ENCODE measurements around the gene ANKRA2. TPM values are rescaled to one million over a fixed set of nuclear protein-coding genes. Genes with fewer than 3 reads are reported as not detected.
A peak's percentile ranks its signal among the peaks of the same experiment; 100 is the strongest.

ANKRA2 gene
- total and polyA plus RNA-seq, 4 donors, result 12.6 to 60.6 (median 21.5) TPM

DNA sequence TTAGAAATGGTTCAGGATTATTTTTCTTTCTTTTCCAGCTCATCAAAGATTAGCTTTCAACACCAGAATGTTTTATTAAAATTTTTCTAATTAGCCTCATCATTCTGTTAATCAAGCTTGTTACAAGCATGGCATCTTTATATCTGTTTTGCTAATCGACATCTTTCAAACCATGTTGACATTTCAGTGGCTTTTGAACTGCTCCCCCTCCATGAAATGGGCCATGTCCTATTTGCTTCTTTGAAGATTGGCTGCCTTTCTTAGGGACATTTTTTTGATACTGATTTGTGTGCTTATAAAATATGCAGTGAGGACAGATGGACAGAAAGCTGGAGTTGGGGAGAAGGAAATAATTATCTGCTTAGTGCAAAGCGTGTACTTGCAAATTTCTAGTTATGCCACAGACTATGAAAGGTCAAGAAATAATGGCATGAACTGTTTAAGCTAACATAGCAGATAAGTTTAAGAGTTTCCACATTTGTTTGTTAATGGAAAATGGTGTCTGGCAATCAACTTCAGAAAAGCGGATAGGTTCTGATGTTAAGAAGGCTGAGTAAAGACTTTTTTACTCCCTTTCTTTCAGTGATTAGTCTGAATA is 39.7 kb downstream of the ANKRA2 start:
- Histone ChIP-seq H3K4me3 (no peak overlapping the region), H3K27ac (ENCODE audit: low read depth in 1 of 2, low read length in 1 of 2) (no peak overlapping the region), H3K36me3 (ENCODE audit: control insufficient read depth in 4 of 4, insufficient read depth in 4 of 4, low read length in 4 of 4) (no peaks in the 10 kb centered on the region), H3K4me1 (ENCODE audit: control insufficient read depth in 5 of 5, insufficient read depth in 5 of 5, low read length in 5 of 5) (peaks cover 0 to 34% (median 4%) of the 10 kb centered on the region in 5 donors), H3K9ac (ENCODE audit: insufficient read depth in 1 of 2, low read length in 2 of 2) (no peak overlapping the region), H3K9me3 (ENCODE audit: control insufficient read depth in 4 of 4, insufficient read depth in 3 of 4, low read length in 3 of 4) (no peaks in the 10 kb centered on the region), H3K27me3 (ENCODE audit: control insufficient read depth in 3 of 3, insufficient read depth in 3 of 3, low read length in 2 of 3) (no peaks in the 10 kb centered on the region)
- peak in 2 of 3 donors; percentile 86 to 92 for DNase-seq
- ATAC-seq (ENCODE audit: insufficient read depth, low FRiP score), result no peak
- 75 to 84% methylated on average over 3 of the region's 3 CpGs for WGBS, 2 donors
- TF ChIP-seq, protein P1, sequence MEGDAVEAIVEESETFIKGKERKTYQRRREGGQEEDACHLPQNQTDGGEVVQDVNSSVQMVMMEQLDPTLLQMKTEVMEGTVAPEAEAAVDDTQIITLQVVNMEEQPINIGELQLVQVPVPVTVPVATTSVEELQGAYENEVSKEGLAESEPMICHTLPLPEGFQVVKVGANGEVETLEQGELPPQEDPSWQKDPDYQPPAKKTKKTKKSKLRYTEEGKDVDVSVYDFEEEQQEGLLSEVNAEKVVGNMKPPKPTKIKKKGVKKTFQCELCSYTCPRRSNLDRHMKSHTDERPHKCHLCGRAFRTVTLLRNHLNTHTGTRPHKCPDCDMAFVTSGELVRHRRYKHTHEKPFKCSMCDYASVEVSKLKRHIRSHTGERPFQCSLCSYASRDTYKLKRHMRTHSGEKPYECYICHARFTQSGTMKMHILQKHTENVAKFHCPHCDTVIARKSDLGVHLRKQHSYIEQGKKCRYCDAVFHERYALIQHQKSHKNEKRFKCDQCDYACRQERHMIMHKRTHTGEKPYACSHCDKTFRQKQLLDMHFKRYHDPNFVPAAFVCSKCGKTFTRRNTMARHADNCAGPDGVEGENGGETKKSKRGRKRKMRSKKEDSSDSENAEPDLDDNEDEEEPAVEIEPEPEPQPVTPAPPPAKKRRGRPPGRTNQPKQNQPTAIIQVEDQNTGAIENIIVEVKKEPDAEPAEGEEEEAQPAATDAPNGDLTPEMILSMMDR (IDR thresholded peaks at IDR 0.05; ENCODE audit: control extremely low read depth, extremely low read depth), result no peak

GRCh38 chr5:73523861-73524260 is 41.6 kb downstream of the ANKRA2 start:
- no peak overlapping the region for H3K4me3 ChIP-seq
- DNase-seq (no peak), ATAC-seq (ENCODE audit: insufficient read depth, low FRiP score) (no peak)
- no peak overlapping the region for H3K9ac ChIP-seq (ENCODE audit: insufficient read depth in 1 of 2, low read length in 2 of 2)
- H3K36me3 ChIP-seq (ENCODE audit: control insufficient read depth in 4 of 4, insufficient read depth in 4 of 4, low read length in 4 of 4), result no peaks in the 10 kb centered on the region
- H3K27ac ChIP-seq (ENCODE audit: low read depth in 1 of 2, low read length in 1 of 2), result no peak overlapping the region
- peaks cover 0 to 33% (median 4%) of the 10 kb centered on the region in 5 donors for H3K4me1 ChIP-seq (ENCODE audit: control insufficient read depth in 5 of 5, insufficient read depth in 5 of 5, low read length in 5 of 5)
- TF ChIP-seq, protein P1 (IDR thresholded peaks at IDR 0.05; ENCODE audit: control extremely low read depth, extremely low read depth), result no peak
- no peaks in the 10 kb centered on the region for H3K27me3 ChIP-seq (ENCODE audit: control insufficient read depth in 3 of 3, insufficient read depth in 3 of 3, low read length in 2 of 3)
- H3K9me3 ChIP-seq (ENCODE audit: control insufficient read depth in 4 of 4, insufficient read depth in 3 of 4, low read length in 3 of 4), result no peaks in the 10 kb centered on the region
- 82 to 93% methylated on average over 1 of the region's 1 CpG for WGBS, 2 donors

DNA sequence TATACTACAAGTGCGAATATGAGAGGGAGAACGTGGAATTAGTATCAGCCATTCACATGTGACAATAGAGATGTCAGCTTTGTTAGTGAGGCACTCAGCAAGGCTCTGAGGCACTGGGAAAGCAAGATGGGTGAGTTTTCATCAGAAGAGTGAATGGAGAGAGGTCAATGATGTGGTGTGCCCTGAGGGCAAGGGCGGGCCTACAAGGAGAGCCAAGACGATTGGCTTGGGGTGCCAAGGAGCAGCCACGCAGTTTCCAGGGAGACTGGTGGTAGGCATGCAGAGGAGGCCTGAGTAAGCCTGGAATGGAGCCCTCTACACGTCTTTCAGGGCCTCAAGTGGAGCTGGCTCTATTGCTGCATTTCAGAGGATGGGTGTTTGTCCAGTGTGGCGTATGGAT is 42.5 kb downstream of the ANKRA2 start:
- no peak for ATAC-seq (ENCODE audit: insufficient read depth, low FRiP score)
- no peak for DNase-seq
- H3K27me3 ChIP-seq (ENCODE audit: control insufficient read depth in 3 of 3, insufficient read depth in 3 of 3, low read length in 2 of 3), result no peaks in the 10 kb centered on the region
- H3K27ac ChIP-seq (ENCODE audit: low read depth in 1 of 2, low read length in 1 of 2), result no peak overlapping the region
- no peaks in the 10 kb centered on the region for H3K36me3 ChIP-seq (ENCODE audit: control insufficient read depth in 4 of 4, insufficient read depth in 4 of 4, low read length in 4 of 4)
- no peaks in the 10 kb centered on the region for H3K9me3 ChIP-seq (ENCODE audit: control insufficient read depth in 4 of 4, insufficient read depth in 3 of 4, low read length in 3 of 4)
- TF ChIP-seq, protein P1 (IDR thresholded peaks at IDR 0.05; ENCODE audit: control extremely low read depth, extremely low read depth), result no peak
- no peak overlapping the region for H3K9ac ChIP-seq (ENCODE audit: insufficient read depth in 1 of 2, low read length in 2 of 2)
- 85 to 86% methylated on average over 7 of the region's 7 CpGs for WGBS, 2 donors
- no peak overlapping the region for H3K4me3 ChIP-seq
- H3K4me1 ChIP-seq (ENCODE audit: control insufficient read depth in 5 of 5, insufficient read depth in 5 of 5, low read length in 5 of 5), result peaks cover 0 to 25% (median 4%) of the 10 kb centered on the region in 5 donors
